GM21360 (cell line): ENCODE data around the gene CPEB3.
"Not testable (repeated sequence)": the region's sequence is repeated elsewhere in the genome, so short reads cannot be mapped to it uniquely, and the experiment has no call there.

Experiments
- ATAC-seq: cut with Tn5 transposase; IDR thresholded peaks from one replicate; pipeline ENCODE4 v1.9.1; 2021; ENCODE audit warnings: mild to moderate bottlenecking, moderate library complexity; ENCODE audit not compliant: unreplicated experiment

CPEB3 gene

GRCh38 chr10:92149261-92149660 lies 141.6 kb downstream of the CPEB3 start:
- ATAC-seq: no peak

GRCh38 chr10:92146781-92147180 lies 144.1 kb downstream of the CPEB3 start:
- ATAC-seq: no peak

- no peak for ATAC-seq
Observed at GRCh38 chr10:92146107-92146506, 144.8 kb downstream of the CPEB3 start.

- ATAC-seq: peak; percentile 58
Observed at GRCh38 chr10:92142949-92143348, 147.9 kb downstream of the CPEB3 start.

GRCh38 chr10:92142512-92142911 lies 148.4 kb downstream of the CPEB3 start:
- ATAC-seq: no peak

GRCh38 chr10:92141147-92141546 lies 149.7 kb downstream of the CPEB3 start:
- not testable (repeated sequence) for ATAC-seq

GRCh38 chr10:92134049-92134448 lies 156.8 kb downstream of the CPEB3 start:
- not testable (repeated sequence) for ATAC-seq

- ATAC-seq: no peak
Observed at GRCh38 chr10:92131275-92131820, 159.5 kb downstream of the CPEB3 start.

GRCh38 chr10:92130622-92131274 lies 160.1 kb downstream of the CPEB3 start:
- no peak for ATAC-seq

GRCh38 chr10:92126100-92126650 lies 164.7 kb downstream of the CPEB3 start:
- ATAC-seq: no peak

- no peak for ATAC-seq
Observed at GRCh38 chr10:92125144-92125543, 165.7 kb downstream of the CPEB3 start.

- ATAC-seq: no peak
Observed at GRCh38 chr10:92124616-92125143, 166.2 kb downstream of the CPEB3 start.

GRCh38 chr10:92124020-92124419 lies 166.9 kb downstream of the CPEB3 start:
- no peak for ATAC-seq

- no peak for ATAC-seq
Observed at GRCh38 chr10:92122941-92123450, 167.9 kb downstream of the CPEB3 start.

- ATAC-seq: no peak
Observed at GRCh38 chr10:92121686-92122492, 169.0 kb downstream of the CPEB3 start.

- no peak for ATAC-seq
Observed at GRCh38 chr10:92119340-92119739, 171.5 kb downstream of the CPEB3 start.

- ATAC-seq: not testable (repeated sequence)
Observed at GRCh38 chr10:92114917-92115316, 176.0 kb downstream of the CPEB3 start.

GRCh38 chr10:92113911-92114600 lies 176.8 kb downstream of the CPEB3 start:
- no peak for ATAC-seq

- no peak for ATAC-seq
Observed at GRCh38 chr10:92112462-92112861, 178.4 kb downstream of the CPEB3 start.

- ATAC-seq: no peak
Observed at GRCh38 chr10:92111336-92111939, 179.4 kb downstream of the CPEB3 start.
